H9 (cell line): ENCODE data around the gene LMX1A. TPM values are rescaled to one million over a fixed set of nuclear protein-coding genes. Genes with fewer than 3 reads are reported as not detected.

Source experiments
- DNase-seq: peaks from one replicate; pipeline ENCODE4 v3.0.0-alpha.2; 2017
- H2AFZ ChIP-seq: one replicate; pipeline ENCODE4 v1.6.1; 2013; ENCODE audit warnings: mild to moderate bottlenecking, low read length, control low read depth, moderate library complexity
- H2AK5ac ChIP-seq: 2 replicates; pipeline ENCODE4 v1.6.1; 2013; ENCODE audit warnings: low read length, control low read depth, mixed read lengths; ENCODE audit not compliant: insufficient read length
- H2BK120ac ChIP-seq: one replicate; pipeline ENCODE4 v1.6.1; 2013; ENCODE audit warnings: low read depth, mild to moderate bottlenecking, low read length, control low read depth, inconsistent platforms; ENCODE audit not compliant: poor library complexity, severe bottlenecking
- H2BK12ac ChIP-seq: 2 replicates; pipeline ENCODE4 v1.6.1; 2013; ENCODE audit warnings: low read length, control low read depth, mixed read lengths, low read depth; ENCODE audit not compliant: insufficient read length
- H2BK15ac ChIP-seq: 2 replicates; pipeline ENCODE4 v1.6.1; 2013; ENCODE audit warnings: low read depth, low read length, control low read depth
- H2BK20ac ChIP-seq: one replicate; pipeline ENCODE4 v1.6.1; 2013; ENCODE audit warnings: low read depth, mild to moderate bottlenecking, low read length, control low read depth, inconsistent platforms; ENCODE audit not compliant: poor library complexity, severe bottlenecking
- H2BK5ac ChIP-seq: 2 replicates; pipeline ENCODE4 v1.6.1; 2013; ENCODE audit warnings: low read length, control low read depth, mixed read lengths; ENCODE audit not compliant: insufficient read length
- H3K14ac ChIP-seq: 2 replicates; pipeline ENCODE4 v1.6.1; 2013; ENCODE audit warnings: low read length, control low read depth; ENCODE audit not compliant: insufficient read depth
- H3K18ac ChIP-seq: 2 replicates; pipeline ENCODE4 v1.6.1; 2013; ENCODE audit warnings: low read depth, mild to moderate bottlenecking, mixed read lengths, low read length, control low read depth; ENCODE audit not compliant: insufficient read length
- H3K23ac ChIP-seq: 2 replicates; pipeline ENCODE4 v1.6.1; 2013; ENCODE audit warnings: low read length, control low read depth, mixed read lengths, low read depth; ENCODE audit not compliant: insufficient read length
- H3K23me2 ChIP-seq: 2 replicates; pipeline ENCODE4 v1.6.1; 2013; ENCODE audit warnings: low read depth, mild to moderate bottlenecking, mixed read lengths, low read length, control low read depth; ENCODE audit not compliant: insufficient read length, poor library complexity, severe bottlenecking
- H3K27ac ChIP-seq: 2 replicates; pipeline ENCODE4 v1.5.1; 2013; ENCODE audit warnings: low read length, control low read depth, mixed read lengths, low read depth; ENCODE audit not compliant: insufficient read length
- H3K27me3 ChIP-seq: 2 replicates; pipeline ENCODE4 v1.6.1; 2013; ENCODE audit warnings: low read length, control low read depth, inconsistent platforms; ENCODE audit not compliant: insufficient read depth
- H3K4ac ChIP-seq: 2 replicates; pipeline ENCODE4 v1.6.1; 2013; ENCODE audit warnings: low read depth, mild to moderate bottlenecking, control low read depth, inconsistent platforms, low read length, moderate library complexity
- H3K4me1 ChIP-seq: 2 replicates; pipeline ENCODE4 v1.6.1; 2013; ENCODE audit warnings: low read length, control low read depth, inconsistent platforms; ENCODE audit not compliant: insufficient read depth
- H3K4me2 ChIP-seq: 2 replicates; pipeline ENCODE4 v1.6.1; 2013; ENCODE audit warnings: low read length, control low read depth, mixed read lengths; ENCODE audit not compliant: insufficient read length, insufficient read depth
- H3K56ac ChIP-seq: 2 replicates; pipeline ENCODE4 v1.6.1; 2013; ENCODE audit warnings: low read depth, mild to moderate bottlenecking, mixed read lengths, low read length, control low read depth; ENCODE audit not compliant: insufficient read length
- H3K79me1 ChIP-seq: 2 replicates; pipeline ENCODE4 v1.6.1; 2013; ENCODE audit warnings: low read depth, mild to moderate bottlenecking, moderate library complexity, low read length, control low read depth, inconsistent platforms; ENCODE audit not compliant: insufficient read depth, poor library complexity, severe bottlenecking
- H3K79me2 ChIP-seq: 2 replicates; pipeline ENCODE4 v1.6.1; 2013; ENCODE audit warnings: low read length, control low read depth, inconsistent platforms; ENCODE audit not compliant: insufficient read depth
- H3K9ac ChIP-seq: 2 replicates; pipeline ENCODE4 v1.6.1; 2013; ENCODE audit warnings: low read length, control low read depth, mixed read lengths; ENCODE audit not compliant: insufficient read length; ENCODE audit errors: extremely low read depth
- H3K9me3 ChIP-seq: one replicate; pipeline ENCODE4 v1.6.1; 2013; ENCODE audit warnings: low read depth, low read length, inconsistent platforms; ENCODE audit not compliant: control insufficient read depth
- H3T11ph ChIP-seq: one replicate; pipeline ENCODE4 v1.6.1; 2013; ENCODE audit warnings: mild to moderate bottlenecking, low read length, control low read depth, inconsistent platforms
- H4K20me1 ChIP-seq: one replicate; pipeline ENCODE4 v1.6.1; 2013; ENCODE audit not compliant: control insufficient read depth, insufficient read length, insufficient read depth
- H4K5ac ChIP-seq: 2 replicates; pipeline ENCODE4 v1.6.1; 2013; ENCODE audit warnings: low read depth, mild to moderate bottlenecking, mixed read lengths, low read length, control low read depth; ENCODE audit not compliant: insufficient read length
- H4K8ac ChIP-seq: replicated peaks from 2 replicates; pipeline ENCODE4 v1.6.1; 2013; ENCODE audit warnings: low read length, control low read depth, mixed read lengths, low read depth; ENCODE audit not compliant: insufficient read length
- H4K91ac ChIP-seq: 2 replicates; pipeline ENCODE4 v1.6.1; 2013; ENCODE audit warnings: low read depth, mild to moderate bottlenecking, moderate library complexity, mixed read lengths, low read length, control low read depth; ENCODE audit not compliant: insufficient read length
- H3K27ac Mint-ChIP-seq, 3 experiments: 2 replicates in 2 of 3; 3 replicates in 1 of 3; pipeline ENCODE4 v1.8.0; 2020 to 2021; ENCODE audit warnings: mixed read lengths in 3 of 3, mild to moderate bottlenecking in 1 of 3, moderate library complexity in 1 of 3
- H3K27me3 Mint-ChIP-seq: 2 replicates; pipeline ENCODE4 v1.8.0; 2021; ENCODE audit warnings: low read depth, mild to moderate bottlenecking, moderate library complexity, mixed read lengths
- H3K36me3 Mint-ChIP-seq, 3 experiments: 2 replicates in 2 of 3; 3 replicates in 1 of 3; pipeline ENCODE4 v1.8.0; 2020 to 2021; ENCODE audit warnings: low read depth in 3 of 3, mixed read lengths in 3 of 3; ENCODE audit not compliant: insufficient read depth in 1 of 3
- H3K4me1 Mint-ChIP-seq, 2 experiments: 2 replicates each; pipeline ENCODE4 v1.8.0; 2020; ENCODE audit warnings: mixed read lengths in 2 of 2
- H3K4me3 Mint-ChIP-seq, 2 experiments: 2 replicates in 1 of 2; 3 replicates in 1 of 2; pipeline ENCODE4 v1.8.0; 2020 to 2021; ENCODE audit warnings: mild to moderate bottlenecking in 2 of 2, mixed read lengths in 2 of 2, moderate library complexity in 1 of 2
- H3K9me3 Mint-ChIP-seq, 2 experiments: 2 replicates in 1 of 2; 3 replicates in 1 of 2; pipeline ENCODE4 v1.8.0; 2020; ENCODE audit warnings: mild to moderate bottlenecking in 2 of 2, mixed read lengths in 2 of 2, moderate library complexity in 1 of 2
- WGBS: extraction: QIAGEN DNeasy Blood & Tissue Kit; methylation state at CpG from one replicate; pipeline ENCODE4 v1.1.7; 2013; ENCODE audit warnings: missing lambda C conversion rate, low lambda C conversion rate, mixed read lengths; ENCODE audit not compliant: insufficient read length; ENCODE audit errors: extremely low coverage; 5-methylcytosine and 5-hydroxymethylcytosine counted together
- total RNA-seq: library from RNA; stranded (reverse); gene quantifications from 2 replicates; pipeline ENCODE4 v1.2.1, GENCODE V29; 2021
- TF ChIP-seq, protein P1 (sequence below): fragments of 200-600 bp; sonication (generic); conservative IDR thresholded peaks from 3 replicates; pipeline ENCODE4 v1.8.0; 2021; ENCODE audit warnings: antibody characterized with exemption, mild to moderate bottlenecking

Gene LMX1A
- total RNA-seq, 1 experiment from 2014 or later = not detected

DNA sequence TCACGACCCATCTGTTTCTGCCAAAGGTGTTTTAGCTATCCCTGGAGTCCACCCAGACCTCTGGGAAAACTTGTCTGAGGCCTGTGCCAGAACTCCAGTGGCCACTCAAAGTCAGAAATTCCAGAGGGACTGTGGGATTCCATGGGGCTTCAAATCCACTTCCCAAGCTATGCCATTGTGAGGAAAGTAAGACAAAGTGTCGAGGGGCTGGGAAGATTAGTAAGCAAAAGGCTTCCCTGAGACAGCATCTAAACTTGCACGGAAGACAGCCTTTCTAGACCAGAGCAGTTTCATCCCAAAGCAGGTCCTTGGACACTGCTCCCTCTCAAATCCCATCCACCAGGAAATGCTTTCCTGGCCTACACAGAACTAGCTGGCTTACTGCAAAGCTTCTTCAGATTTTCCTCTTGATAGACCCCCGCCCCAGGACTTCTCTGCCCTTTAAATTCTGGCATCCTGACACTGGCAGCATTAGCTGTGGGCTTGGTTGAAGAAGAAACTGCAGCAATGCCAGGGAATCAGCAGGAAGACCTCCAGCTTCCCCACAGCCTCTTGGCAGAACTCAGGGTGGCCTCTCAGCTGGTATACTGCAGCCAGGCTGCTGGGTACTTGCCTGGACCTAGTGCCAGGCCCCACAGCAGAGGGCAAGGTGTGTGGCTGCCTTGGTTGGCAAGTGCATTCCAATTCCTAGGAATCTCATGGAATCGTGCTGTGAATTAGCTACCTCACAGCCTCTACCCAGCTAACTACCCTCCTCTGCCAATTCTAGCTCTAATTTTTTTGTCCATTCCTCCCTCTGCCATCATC, 27.3 kb upstream of the LMX1A start:
- Histone ChIP-seq H2BK12ac (no peak overlapping the region), H3K56ac (no peak overlapping the region), H3K4ac (no peak overlapping the region), H3K23ac (no peak overlapping the region), H2AFZ (no peak overlapping the region), H4K5ac (no peak overlapping the region), H3K27me3 (no peaks in the 10 kb centered on the region), H2BK20ac (no peak overlapping the region), H3K23me2 (no peaks in the 10 kb centered on the region), H2BK5ac (no peak overlapping the region), H3K27ac (no peak overlapping the region), H2BK120ac (no peak overlapping the region), H3K18ac (no peak overlapping the region), H3K9me3 (no peaks in the 10 kb centered on the region), H4K20me1 (no peaks in the 10 kb centered on the region), H2AK5ac (no peak overlapping the region), H3K79me1 (no peaks in the 10 kb centered on the region), H3K14ac (no peak overlapping the region), H4K91ac (no peak overlapping the region), H3K79me2 (no peaks in the 10 kb centered on the region), H3K9ac (no peak overlapping the region), H3K4me2 (no peak overlapping the region), H2BK15ac (no peak overlapping the region), H4K8ac (no peak overlapping the region), H3T11ph (no peak overlapping the region), H3K4me1 (no peaks in the 10 kb centered on the region)
- Mint-ChIP-seq H3K9me3 (no peaks in the 10 kb centered on the region), H3K4me1 (peaks cover 4 to 9% of the 10 kb centered on the region in 2 experiments), H3K36me3 (no peaks in the 10 kb centered on the region), H3K27ac (peak overlapping the region in 1 of 3 experiments; percentile 79; a peak in 1 of 7 replicates), H3K4me3 (no peak overlapping the region; a peak in 1 of 5 replicates), H3K27me3 (peaks cover 66% of the 10 kb centered on the region)
- no CpG with 5 or more reads among the region's 5 CpGs for WGBS
- DNase-seq = no peak
- TF ChIP-seq, protein P1, sequence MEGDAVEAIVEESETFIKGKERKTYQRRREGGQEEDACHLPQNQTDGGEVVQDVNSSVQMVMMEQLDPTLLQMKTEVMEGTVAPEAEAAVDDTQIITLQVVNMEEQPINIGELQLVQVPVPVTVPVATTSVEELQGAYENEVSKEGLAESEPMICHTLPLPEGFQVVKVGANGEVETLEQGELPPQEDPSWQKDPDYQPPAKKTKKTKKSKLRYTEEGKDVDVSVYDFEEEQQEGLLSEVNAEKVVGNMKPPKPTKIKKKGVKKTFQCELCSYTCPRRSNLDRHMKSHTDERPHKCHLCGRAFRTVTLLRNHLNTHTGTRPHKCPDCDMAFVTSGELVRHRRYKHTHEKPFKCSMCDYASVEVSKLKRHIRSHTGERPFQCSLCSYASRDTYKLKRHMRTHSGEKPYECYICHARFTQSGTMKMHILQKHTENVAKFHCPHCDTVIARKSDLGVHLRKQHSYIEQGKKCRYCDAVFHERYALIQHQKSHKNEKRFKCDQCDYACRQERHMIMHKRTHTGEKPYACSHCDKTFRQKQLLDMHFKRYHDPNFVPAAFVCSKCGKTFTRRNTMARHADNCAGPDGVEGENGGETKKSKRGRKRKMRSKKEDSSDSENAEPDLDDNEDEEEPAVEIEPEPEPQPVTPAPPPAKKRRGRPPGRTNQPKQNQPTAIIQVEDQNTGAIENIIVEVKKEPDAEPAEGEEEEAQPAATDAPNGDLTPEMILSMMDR = no peak
